ENCODE results near the gene RNF220. TPM values are rescaled to one million over a fixed set of nuclear protein-coding genes. Genes with fewer than 3 reads are reported as not detected.

RNF220 gene
- polyA plus RNA-seq, 2 donors, result 32.7 to 47.8 TPM

DNA sequence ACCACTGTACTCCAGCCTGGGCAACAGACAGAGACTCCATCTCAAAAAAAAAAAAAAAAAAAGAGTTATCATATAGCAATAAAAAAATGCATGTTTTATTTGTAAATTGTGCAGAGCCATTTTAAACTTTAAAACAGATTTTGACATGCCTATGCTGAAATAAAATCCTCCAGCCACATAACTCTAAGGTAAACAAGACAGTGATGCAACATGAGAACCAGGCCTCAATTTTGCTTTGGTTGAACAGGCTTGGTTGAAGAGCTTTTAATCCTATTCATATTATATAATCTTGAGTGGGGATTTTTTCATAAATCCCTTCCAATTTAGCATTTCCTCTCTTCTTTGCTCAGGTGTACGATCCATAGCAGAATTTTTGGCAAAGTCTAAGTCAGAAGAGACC lies 295.5 kb downstream of the RNF220 start:
- Histone ChIP-seq H3K4me3 (ENCODE audit: low read depth in 1 of 2, low read length in 2 of 2) (no peak overlapping the region), H3K4me1 (ENCODE audit: control insufficient read depth in 2 of 2, insufficient read depth in 2 of 2, low read length in 1 of 2) (peaks cover 0 to 2% of the 10 kb centered on the region in 2 donors), H3K27me3 (ENCODE audit: control insufficient read depth in 1 of 2, insufficient read depth in 2 of 2, low read length in 2 of 2) (no peaks in the 10 kb centered on the region), H3K9me3 (ENCODE audit: control insufficient read depth in 2 of 2, insufficient read depth in 1 of 2, low read depth in 1 of 2, low read length in 1 of 2) (no peaks in the 10 kb centered on the region), H3K27ac (ENCODE audit: low read depth in 2 of 2, low read length in 1 of 2) (no peak overlapping the region), H3K36me3 (ENCODE audit: control insufficient read depth in 2 of 2, insufficient read depth in 2 of 2, low read length in 1 of 2) (no peaks in the 10 kb centered on the region)
- 53 to 61% methylated on average over 1 of the region's 1 CpG for whole genome bisulfite sequencing, 2 donors

DNA sequence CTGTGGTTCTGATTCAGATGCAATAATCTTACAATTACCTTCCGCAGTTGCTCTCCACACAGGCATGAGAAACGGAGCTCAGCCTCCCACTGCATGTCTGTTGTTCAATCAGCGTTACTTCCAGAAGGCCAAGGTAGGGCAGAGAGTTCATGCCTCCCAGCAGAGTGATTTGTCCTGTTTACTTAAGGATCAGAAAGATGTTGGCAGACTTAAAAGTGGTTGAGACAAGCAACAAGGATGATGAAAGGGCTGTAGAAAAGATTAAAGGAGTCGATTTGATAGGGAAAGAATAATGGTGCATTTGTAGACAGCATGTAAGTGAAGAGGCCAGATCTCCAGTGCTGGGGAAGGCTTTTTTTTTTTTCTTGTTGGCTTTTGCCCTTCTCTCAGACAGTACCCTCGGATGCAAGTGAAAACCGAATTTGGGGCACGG lies 296.1 kb downstream of the RNF220 start:
- Histone ChIP-seq H3K36me3 (ENCODE audit: control insufficient read depth in 2 of 2, insufficient read depth in 2 of 2, low read length in 1 of 2) (no peaks in the 10 kb centered on the region), H3K27me3 (ENCODE audit: control insufficient read depth in 1 of 2, insufficient read depth in 2 of 2, low read length in 2 of 2) (no peaks in the 10 kb centered on the region)
- 43% methylated on average over 7 of the region's 7 CpGs for whole genome bisulfite sequencing, 2 donors

More for the DNA sequence above, 296.1 kb downstream of the RNF220 start:
- Histone ChIP-seq H3K27ac (ENCODE audit: low read depth in 2 of 2, low read length in 1 of 2) (no peak overlapping the region), H3K4me1 (ENCODE audit: control insufficient read depth in 2 of 2, insufficient read depth in 2 of 2, low read length in 1 of 2) (peaks cover 0 to 2% of the 10 kb centered on the region in 2 donors), H3K4me3 (ENCODE audit: low read depth in 1 of 2, low read length in 2 of 2) (no peak overlapping the region), H3K9me3 (ENCODE audit: control insufficient read depth in 2 of 2, insufficient read depth in 1 of 2, low read depth in 1 of 2, low read length in 1 of 2) (no peaks in the 10 kb centered on the region)

Other genes with a start within 250 kb of the RNF220 start
- gene DMAP1, start 191.8 kb upstream of the RNF220 start, polyA plus RNA-seq, result 10 to 100 TPM; 21.8 to 27.8 TPM
- gene ERI3, start 50.0 kb upstream of the RNF220 start, polyA plus RNA-seq, result 10 to 100 TPM; 15.1 to 26.1 TPM

All from esophagus (tissue), 2 donors.